ENCODE results near the gene OR2L5.

OR2L5 gene

GRCh38 chr1:248013229-248013710 lies at the start of gene OR2L5:
Gene OR2L5 (plus strand): TSS chr1:248013660. CDS start chr1:248021948, 8,288 bp downstream.
- no peak for DNase-seq (ENCODE audit: low read depth, low spot score)

GRCh38 chr1:247964933-247965332 lies 48.5 kb upstream of the OR2L5 start, which contains the start of gene OR2AK2:
Gene OR2AK2 (plus strand): TSS chr1:247965233. CDS start chr1:247965377, 144 bp downstream.
- no peak for DNase-seq (ENCODE audit: low read depth, low spot score)

- no peak for DNase-seq (ENCODE audit: low read depth, low spot score)
These were observed 46.8 kb upstream of the OR2L5 start for GRCh38 chr1:247966532-247967204.

GRCh38 chr1:247992986-247993385 lies 20.5 kb upstream of the OR2L5 start:
- DNase-seq (ENCODE audit: low read depth, low spot score): no peak

- DNase-seq (ENCODE audit: low read depth, low spot score): no peak
These were observed 14.6 kb upstream of the OR2L5 start for GRCh38 chr1:247998811-247999210.

- DNase-seq (ENCODE audit: low read depth, low spot score): no peak
These were observed 13.3 kb upstream of the OR2L5 start for GRCh38 chr1:248000169-248000568.

- no peak for DNase-seq (ENCODE audit: low read depth, low spot score)
These were observed 5.7 kb upstream of the OR2L5 start for GRCh38 chr1:248007778-248008177.

GRCh38 chr1:248009681-248010080 lies 3.8 kb upstream of the OR2L5 start:
- DNase-seq (ENCODE audit: low read depth, low spot score): no peak

GRCh38 chr1:248015803-248016202 lies 2.3 kb downstream of the OR2L5 start:
- DNase-seq (ENCODE audit: low read depth, low spot score): no peak

GRCh38 chr1:248029770-248030169 lies 16.3 kb downstream of the OR2L5 start, which contains the start of gene OR2L2:
Gene OR2L2 (plus strand): TSS chr1:248030070. CDS start chr1:248038268, 8,198 bp downstream.
- DNase-seq (ENCODE audit: low read depth, low spot score): no peak

- no peak for DNase-seq (ENCODE audit: low read depth, low spot score)
These were observed 31.7 kb downstream of the OR2L5 start for GRCh38 chr1:248045209-248045608.

- DNase-seq (ENCODE audit: low read depth, low spot score): no peak
These were observed 33.1 kb downstream of the OR2L5 start, which contains the start of gene OR2L3 for GRCh38 chr1:248046536-248046935. Gene OR2L3 (plus strand): TSS chr1:248046836. CDS start chr1:248060682, 13,846 bp downstream.

GRCh38 chr1:248047008-248047407 lies 33.5 kb downstream of the OR2L5 start:
- DNase-seq (ENCODE audit: low read depth, low spot score): no peak

GRCh38 chr1:248054671-248055070 lies 41.2 kb downstream of the OR2L5 start:
- DNase-seq (ENCODE audit: low read depth, low spot score): no peak

- DNase-seq (ENCODE audit: low read depth, low spot score): no peak
These were observed 41.8 kb downstream of the OR2L5 start for GRCh38 chr1:248055261-248055660.

- DNase-seq (ENCODE audit: low read depth, low spot score): no peak
These were observed 51.6 kb downstream of the OR2L5 start for GRCh38 chr1:248065071-248065470.

- DNase-seq (ENCODE audit: low read depth, low spot score): no peak
These were observed 52.1 kb downstream of the OR2L5 start for GRCh38 chr1:248065604-248066003.
